GM12878 (cell line): ENCODE results near the gene LMTK2. TPM values are rescaled to one million over a fixed set of nuclear protein-coding genes. Genes with fewer than 3 reads are reported as not detected.
A peak's percentile ranks its signal among the peaks of the same experiment; 100 is the strongest.

Experiments
- ATAC-seq: fragments of 200-7000 bp; cut with Tn5 transposase; 3 replicates; pipeline ENCODE4 v1.9.1; 2020; ENCODE audit warnings: mild to moderate bottlenecking, moderate library complexity
- BruUV-seq: library from RNA; stranded (reverse); fragments of 400-500 nt; replicated peaks from 2 replicates; lab custom pipeline; 2021; lab: Mats Ljungman, UMichigan
- CTCF ChIA-PET: fragments of 300-600 bp; sonication (Branson Sonifier 250); formaldehyde crosslinking; extraction: SDS; loops from one replicate; lab custom pipeline; 2021; ENCODE audit warnings: inconsistent platforms; lab: Yijun Ruan, JAX
- POLR2A ChIA-PET: fragments of 350-600 bp; formaldehyde crosslinking; extraction: SDS; loops from one replicate; lab custom pipeline; 2021; ENCODE audit warnings: inconsistent platforms; lab: Charles Lee
- RAD21 ChIA-PET: fragments of 300-600 bp; sonication (Branson Sonifier 250); formaldehyde crosslinking; loops from one replicate; lab custom pipeline; 2023; ENCODE audit warnings: antibody characterized with exemption; ENCODE audit not compliant: unreplicated experiment; lab: Charles Lee
- SMC1A ChIA-PET: fragments of 300-600 bp; sonication (Branson Sonifier 250); formaldehyde crosslinking; loops from one replicate; lab custom pipeline; 2023; ENCODE audit not compliant: unreplicated experiment, uncharacterized antibody; lab: Charles Lee
- DNase-seq: peaks from one replicate; pipeline ENCODE4 v3.0.0-alpha.2; 2011; ENCODE audit warnings: low read depth, low spot score
- FAIRE-seq: peaks from 3 replicates; lab custom pipeline; 2011; peaks lifted over from hg19 to GRCh38; lab: Jason Lieb, UNC
- H2AFZ ChIP-seq: 2 replicates; pipeline ENCODE4 v1.6.0; 2011; ENCODE audit warnings: low read depth, low read length, control low read depth; ENCODE audit not compliant: control insufficient read depth
- H3K27ac ChIP-seq: 2 replicates; pipeline ENCODE4 v1.5.1; 2011; ENCODE audit warnings: control low read depth; ENCODE audit not compliant: control insufficient read depth, insufficient read depth
- H3K27me3 ChIP-seq, 2 experiments: replicated peaks in 1 of 2; 2 replicates each; pipeline versions ENCODE4 v1.6.0 to v1.6.1; 2011; ENCODE audit warnings: low read length in 1 of 2; ENCODE audit not compliant: control insufficient read depth in 2 of 2, insufficient read depth in 2 of 2
- H3K36me3 ChIP-seq, 2 experiments: 2 replicates each; pipeline ENCODE4 v1.5.1; 2011; ENCODE audit warnings: low read length in 1 of 2; ENCODE audit not compliant: control insufficient read depth in 2 of 2, insufficient read depth in 2 of 2
- H3K4me1 ChIP-seq: 2 replicates; pipeline ENCODE4 v1.6.1; 2011; ENCODE audit warnings: mild to moderate bottlenecking, low read length, moderate library complexity, mixed read lengths; ENCODE audit not compliant: control insufficient read depth, insufficient read depth
- H3K4me2 ChIP-seq: 2 replicates; pipeline ENCODE4 v1.6.0; 2011; ENCODE audit warnings: control low read depth; ENCODE audit not compliant: control insufficient read depth, insufficient read depth
- H3K4me3 ChIP-seq: fragments of 200-600 bp; sonication (generic); 2 replicates; pipeline ENCODE4 v1.5.1; 2016
- H3K79me2 ChIP-seq: 2 replicates; pipeline ENCODE4 v1.6.0; 2011; ENCODE audit warnings: low read length; ENCODE audit not compliant: control insufficient read depth, insufficient read depth
- H3K9ac ChIP-seq: 2 replicates; pipeline ENCODE4 v1.8.0; 2011; ENCODE audit warnings: low read length, control low read depth, mixed read lengths; ENCODE audit not compliant: control insufficient read depth, insufficient read depth
- H3K9me3 ChIP-seq: replicated peaks from 3 replicates; pipeline ENCODE4 v1.5.1; 2011; ENCODE audit warnings: mild to moderate bottlenecking, low read length; ENCODE audit not compliant: control insufficient read depth, insufficient read depth
- H4K20me1 ChIP-seq: 2 replicates; pipeline ENCODE4 v1.6.0; 2011; ENCODE audit not compliant: control insufficient read depth, insufficient read depth
- ATF7 ChIP-seq: fragments of 450-650 bp; IDR thresholded peaks from 2 replicates; pipeline ENCODE4 v1.6.1; 2016; ENCODE audit warnings: low read depth, mild to moderate bottlenecking
- CREM ChIP-seq: IDR thresholded peaks from 2 replicates; pipeline ENCODE4 v1.6.1; 2014; ENCODE audit warnings: antibody characterized with exemption, low read depth
- EED ChIP-seq: sonication (generic); IDR thresholded peaks from 2 replicates; pipeline ENCODE4 v1.6.1; 2016; ENCODE audit warnings: antibody characterized with exemption, low read depth
- IKZF2 ChIP-seq, 2 experiments: fragments of 450-650 bp; IDR thresholded peaks; 2 replicates each; pipeline ENCODE4 v1.6.1; 2017; ENCODE audit warnings: mild to moderate bottlenecking in 2 of 2, moderate library complexity in 2 of 2
- IRF5 ChIP-seq: fragments of 450-650 bp; IDR thresholded peaks from 2 replicates; pipeline ENCODE4 v1.6.1; 2017; ENCODE audit warnings: borderline replicate concordance
- MEF2B ChIP-seq: fragments of 450-650 bp; IDR thresholded peaks from 2 replicates; pipeline ENCODE4 v1.6.1; 2018; ENCODE audit warnings: mild to moderate bottlenecking, moderate library complexity; ENCODE audit not compliant: partially characterized antibody, poor library complexity, severe bottlenecking
- MXI1 ChIP-seq: fragments of 150-350 bp; IDR thresholded peaks from 2 replicates; pipeline ENCODE4 v1.6.1; 2011; ENCODE audit warnings: low read depth, mild to moderate bottlenecking, inconsistent platforms, low read length, improper control_type of control experiment
- POLR2A ChIP-seq: IDR thresholded peaks from 2 replicates; pipeline ENCODE4 v1.6.1; 2011; ENCODE audit warnings: low read depth, mild to moderate bottlenecking, low read length
- RUNX3 ChIP-seq: IDR thresholded peaks from 2 replicates; pipeline ENCODE4 v1.6.1; 2012; ENCODE audit warnings: low read length, inconsistent platforms
- SPI1 ChIP-seq: IDR thresholded peaks from 2 replicates; pipeline ENCODE4 v1.6.1; 2011; ENCODE audit warnings: low read depth, mild to moderate bottlenecking, low read length, moderate library complexity, borderline replicate concordance; ENCODE audit not compliant: insufficient read depth
- STAT3 ChIP-seq: IDR thresholded peaks from 2 replicates; pipeline ENCODE4 v1.6.1; 2011; ENCODE audit warnings: low read depth, low read length, improper control_type of control experiment
- SUZ12 ChIP-seq: fragments of 200-600 bp; sonication (generic); IDR thresholded peaks from one replicate; pipeline ENCODE4 v1.6.1; 2018; ENCODE audit warnings: antibody characterized with exemption, mild to moderate bottlenecking; ENCODE audit not compliant: unreplicated experiment
- TBL1XR1 ChIP-seq: IDR thresholded peaks from 2 replicates; pipeline ENCODE4 v1.6.1; 2012; ENCODE audit warnings: low read depth, low read length, improper control_type of control experiment
- TCF12 ChIP-seq: IDR thresholded peaks from 2 replicates; pipeline ENCODE4 v1.6.1; 2011; ENCODE audit warnings: low read depth, mild to moderate bottlenecking, low read length
- WGBS: methylation state at CpG from one replicate; pipeline ENCODE4 v1.1.6; 2016; ENCODE audit warnings: low lambda C conversion rate; ENCODE audit not compliant: insufficient replicate concordance, insufficient coverage; ENCODE audit errors: missing lambda C conversion rate; 5-methylcytosine and 5-hydroxymethylcytosine counted together
- in situ Hi-C: fragments of 300-500 bp; cut with MboI; formaldehyde crosslinking; loops from 9 replicates; pipeline ENCODE4 v1.14.3; 2018; ENCODE audit warnings: mixed read lengths
- intact Hi-C: fragments of 100-400 bp; cut with micrococcal nuclease; formaldehyde crosslinking; loops from one replicate; pipeline ENCODE4 v1.14.2; 2022; ENCODE audit not compliant: unreplicated experiment
- polyA plus RNA-seq, 11 experiments: library from polyadenylated mRNA; depleted of rRNA in 4 of 11; unstranded in 6 of 11; stranded (reverse) in 5 of 11; fragments of >200 nt; fragmentation: Nextera tagmentation in 4 of 11; fragmentation: Illumina TruSeq in 1 of 11; extraction: Ambion mirVana in 4 of 11; extraction: Trizol in 1 of 11; gene quantifications; 1 replicate in 1 of 11; 2 replicates in 10 of 11; pipeline versions ENCODE4 v1.2.1 to v1.2.3, GENCODE V29; 2011 to 2016; ENCODE audit warnings: inconsistent platforms in 2 of 11, missing spikeins in 2 of 11, low read depth in 1 of 11
- total RNA-seq, 4 experiments: library from RNA; depleted of rRNA in 3 of 4; stranded (reverse); fragments of >200 nt in 3 of 4; fragmentation: Illumina TruSeq in 1 of 4; extraction: Trizol in 1 of 4; gene quantifications; 2 replicates each; pipeline versions ENCODE4 v1.2.1 to v1.2.3, GENCODE V29; 2013 to 2021

LMTK2 gene
- total and polyA plus RNA-seq, 10 of the 15 experiments (the other 5 are each of a cell fraction or from before 2014, with no cell fraction given) = 0.68 to 8.7 (median 4.6) TPM

- peak; percentile 56 for FAIRE-seq
- Histone ChIP-seq H4K20me1 (no peaks in the 10 kb centered on the region), H3K9me3 (no peaks in the 10 kb centered on the region), H3K79me2 (no peaks in the 10 kb centered on the region), H3K4me2 (no peak overlapping the region), H3K9ac (no peak overlapping the region), H3K27ac (no peak overlapping the region), H3K27me3 (no peaks in the 10 kb centered on the region), H3K4me3 (no peak overlapping the region), H3K4me1 (no peaks in the 10 kb centered on the region), H3K36me3 (peaks cover 0 to 2% of the 10 kb centered on the region in 2 experiments; a peak in 1 of 4 replicates), H2AFZ (no peak overlapping the region)
- WGBS = 42% methylated on average over 3 of the region's 3 CpGs
- CTCF ChIA-PET = interaction anchor here (1.1 to 10.0 kb wide), 7 partner anchors 13 to 149 kb away, joined by 4 to 450 read pairs (median 5); no protein-coding TSS in a partner anchor
- DNase-seq = peak; percentile 8
- TF ChIP-seq MXI1 (no peak), IKZF2 (IDR thresholded peaks at IDR 0.05) (peak in 1 of 2 experiments; percentile 31; a peak in 1 of 4 replicates), POLR2A (no peak), MEF2B (no peak), SPI1 (peak; percentile 75; the same call in 1 of the 2 replicates), SUZ12 (no peak), CREM (no peak), RUNX3 (no peak), ATF7 (no peak), TCF12 (no peak), IRF5 (no peak), STAT3 (no peak), EED (no peak), TBL1XR1 (no peak)
- SMC1A ChIA-PET = interaction anchor here (0.6 to 7.3 kb wide), 14 partner anchors 17 to 140 kb away, joined by 3 to 82 read pairs (median 4); partner anchors contain the start of gene LMTK2
- in situ Hi-C loops = loop anchor here (5.0 kb wide), 1 partner anchor 140 kb away; no protein-coding TSS in a partner anchor
- RAD21 ChIA-PET = interaction anchor here (0.7 to 8.9 kb wide), 4 partner anchors 29 to 140 kb away, joined by 3 to 297 read pairs (median 6); no protein-coding TSS in a partner anchor
- peak; percentile 64 for ATAC-seq
- POLR2A ChIA-PET = interaction anchor here (1.1 kb wide), 1 partner anchor 40 kb away, joined by 3 read pairs; no protein-coding TSS in a partner anchor
- BruUV-seq = no TSS peak
- intact Hi-C loops = no loop called here
Observed at GRCh38 chr7:98162758-98163157, 56.1 kb downstream of the LMTK2 start.
